Activated CD4-positive, alpha-beta T cell treated with anti-CD3 and anti-CD28 coated beads, Interleukin-2, Interleukin-4, amounts not matched to agents 100 ng/mL and 50 ng/mL, durations not matched to agents 16 hours and 8 hours (primary cell): ENCODE data around the gene CALU.

ENCODE experiments used
- DNase-seq: peaks from one replicate; pipeline ENCODE4 v3.0.0-alpha.2; 2020; ENCODE audit warnings: low spot score

Gene CALU

GRCh38 chr7:128811631-128812430 lies 72.7 kb downstream of the CALU start:
- DNase-seq = no peak

- no peak for DNase-seq
These were observed 73.5 kb downstream of the CALU start for GRCh38 chr7:128812514-128813168.

GRCh38 chr7:128814499-128814898 lies 75.3 kb downstream of the CALU start:
- no peak for DNase-seq

GRCh38 chr7:128815289-128815942 lies 76.3 kb downstream of the CALU start:
- DNase-seq = no peak

- no peak for DNase-seq
These were observed 79.5 kb downstream of the CALU start for GRCh38 chr7:128818694-128819093.
